Stomach (tissue), 4 donors: ENCODE measurements around the gene OR51D1.

Source experiments
- CTCF ChIP-seq, 7 experiments: fragments of 450-650 bp in 4 of 7; fragments of 200-600 bp in 3 of 7; sonication (generic) in 3 of 7; IDR thresholded peaks; one replicate each; pipeline ENCODE4 v1.5.1; 2016 to 2019; ENCODE audit warnings: antibody characterized with exemption in 7 of 7, control low read depth in 2 of 7, mild to moderate bottlenecking in 1 of 7
- POLR2A ChIP-seq, 4 donors: fragments of 450-650 bp; IDR thresholded peaks; one replicate each; pipeline ENCODE4 v1.6.1; 2016; ENCODE audit warnings: antibody characterized with exemption in 4 of 4, control low read depth in 2 of 4, mild to moderate bottlenecking in 1 of 4, moderate library complexity in 1 of 4
- POLR2AphosphoS5 ChIP-seq, 3 donors: sonication (generic); formaldehyde crosslinking; IDR thresholded peaks; one replicate each; pipeline ENCODE4 v1.6.1; 2016; ENCODE audit warnings: antibody characterized with exemption in 3 of 3

GRCh38 chr11:4641501-4641900 lies 4.2 kb downstream of the OR51D1 start:
- TF ChIP-seq POLR2AphosphoS5 (IDR thresholded peaks at IDR 0.05) (no peak), POLR2A (IDR thresholded peaks at IDR 0.05) (no peak), CTCF (IDR thresholded peaks at IDR 0.05) (no peak)
